ENCODE data around the gene TRAT1. TPM values are rescaled to one million over a fixed set of nuclear protein-coding genes. Genes with fewer than 3 reads are reported as not detected.
"Not testable (repeated sequence)": the region's sequence is repeated elsewhere in the genome, so short reads cannot be mapped to it uniquely, and the experiment has no call there.

TRAT1 gene
- under 1 TPM in 1 of 4 donors, not detected in 3; 0.40 TPM for polyA plus RNA-seq (ENCODE audit: insufficient read length in 4 of 4)

- DNase-seq (ENCODE audit: low read depth in 4 of 4, low spot score in 3 of 4), result no peak
These were observed at the start of gene TRAT1 for GRCh38 chr3:108822123-108822897. Gene TRAT1, plus strand, starts transcription at chr3:108822786. Its CDS starts 142 bp downstream, at chr3:108822928.

- DNase-seq (ENCODE audit: low read depth in 4 of 4, low spot score in 3 of 4), result no peak
These were observed 46.9 kb upstream of the TRAT1 start for GRCh38 chr3:108775649-108776048.

GRCh38 chr3:108779496-108779895, 43.1 kb upstream of the TRAT1 start:
- no peak for DNase-seq (ENCODE audit: low read depth in 4 of 4, low spot score in 3 of 4)

- DNase-seq (ENCODE audit: low read depth in 4 of 4, low spot score in 3 of 4), result no peak
These were observed 42.4 kb upstream of the TRAT1 start for GRCh38 chr3:108780235-108780634.

GRCh38 chr3:108791473-108791872, 31.1 kb upstream of the TRAT1 start:
- DNase-seq (ENCODE audit: low read depth in 4 of 4, low spot score in 3 of 4), result no peak

GRCh38 chr3:108804437-108804836, 18.1 kb upstream of the TRAT1 start:
- DNase-seq (ENCODE audit: low read depth in 4 of 4, low spot score in 3 of 4), result no peak

- DNase-seq (ENCODE audit: low read depth in 4 of 4, low spot score in 3 of 4), result no peak
These were observed 17.6 kb upstream of the TRAT1 start for GRCh38 chr3:108804966-108805365.

GRCh38 chr3:108806316-108806715, 16.3 kb upstream of the TRAT1 start:
- no peak for DNase-seq (ENCODE audit: low read depth in 4 of 4, low spot score in 3 of 4)

GRCh38 chr3:108818404-108818803, 4.2 kb upstream of the TRAT1 start:
- no peak for DNase-seq (ENCODE audit: low read depth in 4 of 4, low spot score in 3 of 4)

GRCh38 chr3:108820586-108820985, 2.0 kb upstream of the TRAT1 start:
- no peak for DNase-seq (ENCODE audit: low read depth in 4 of 4, low spot score in 3 of 4)

GRCh38 chr3:108823227-108823626, 641 bp downstream of the TRAT1 start:
- DNase-seq (ENCODE audit: low read depth in 4 of 4, low spot score in 3 of 4), result no peak

- not testable (repeated sequence) for DNase-seq (ENCODE audit: low read depth in 4 of 4, low spot score in 3 of 4)
These were observed 1.2 kb downstream of the TRAT1 start for GRCh38 chr3:108823803-108824202.

GRCh38 chr3:108826309-108827187, 4.0 kb downstream of the TRAT1 start:
- no peak for DNase-seq (ENCODE audit: low read depth in 4 of 4, low spot score in 3 of 4)

GRCh38 chr3:108830381-108830780, 7.8 kb downstream of the TRAT1 start:
- no peak for DNase-seq (ENCODE audit: low read depth in 4 of 4, low spot score in 3 of 4)

- DNase-seq (ENCODE audit: low read depth in 4 of 4, low spot score in 3 of 4), result no peak
These were observed 8.5 kb downstream of the TRAT1 start for GRCh38 chr3:108830991-108831614.

- DNase-seq (ENCODE audit: low read depth in 4 of 4, low spot score in 3 of 4), result no peak
These were observed 11.0 kb downstream of the TRAT1 start for GRCh38 chr3:108833611-108834010.

- no peak for DNase-seq (ENCODE audit: low read depth in 4 of 4, low spot score in 3 of 4)
These were observed 12.0 kb downstream of the TRAT1 start for GRCh38 chr3:108834551-108834950.

- DNase-seq (ENCODE audit: low read depth in 4 of 4, low spot score in 3 of 4), result no peak
These were observed 12.5 kb downstream of the TRAT1 start for GRCh38 chr3:108835101-108835500.

- no peak for DNase-seq (ENCODE audit: low read depth in 4 of 4, low spot score in 3 of 4)
These were observed 15.8 kb downstream of the TRAT1 start for GRCh38 chr3:108838436-108838835.

GRCh38 chr3:108845709-108846293, 23.2 kb downstream of the TRAT1 start:
- DNase-seq (ENCODE audit: low read depth in 4 of 4, low spot score in 3 of 4), result no peak

GRCh38 chr3:108847187-108847586, 24.6 kb downstream of the TRAT1 start:
- no peak for DNase-seq (ENCODE audit: low read depth in 4 of 4, low spot score in 3 of 4)
